HG02852 (cell line): ENCODE results near the gene SNAP29.
"Not testable (repeated sequence)": the region's sequence is repeated elsewhere in the genome, so short reads cannot be mapped to it uniquely, and the experiment has no call there.

ENCODE experiments used
- ATAC-seq: cut with Tn5 transposase; IDR thresholded peaks from one replicate; pipeline ENCODE4 v1.9.1; 2021; ENCODE audit warnings: mild to moderate bottlenecking, moderate library complexity; ENCODE audit not compliant: unreplicated experiment

Gene SNAP29

DNA sequence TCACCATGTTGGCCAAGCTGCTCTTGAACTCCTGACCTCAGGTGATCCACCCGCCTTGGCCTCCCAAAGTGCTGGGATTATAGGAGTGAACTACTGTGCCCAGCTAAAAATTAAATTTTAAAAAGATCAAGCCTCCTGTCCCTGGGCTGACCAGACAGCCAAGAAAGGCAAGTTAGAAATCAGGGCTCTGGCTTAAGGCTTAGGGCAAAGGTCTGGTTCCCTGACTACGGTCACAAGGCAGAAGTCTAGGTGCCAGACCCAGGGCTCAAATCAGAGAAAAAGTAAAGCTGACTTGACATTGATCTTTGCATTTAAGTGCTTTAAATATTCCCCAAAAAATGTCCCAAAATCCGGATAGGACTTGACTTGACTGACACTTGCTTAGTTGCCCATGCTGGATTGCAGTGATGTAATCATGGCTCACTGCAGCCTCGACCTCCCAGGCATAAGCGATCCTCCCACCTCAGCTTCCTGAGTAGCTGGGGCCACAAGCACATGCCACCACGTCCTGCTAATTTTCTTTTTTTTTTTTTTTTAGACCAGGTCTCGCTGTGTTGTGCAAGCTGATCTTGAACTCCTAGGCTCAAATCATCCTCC, 41.1 kb downstream of the SNAP29 start:
- no peak for ATAC-seq

DNA sequence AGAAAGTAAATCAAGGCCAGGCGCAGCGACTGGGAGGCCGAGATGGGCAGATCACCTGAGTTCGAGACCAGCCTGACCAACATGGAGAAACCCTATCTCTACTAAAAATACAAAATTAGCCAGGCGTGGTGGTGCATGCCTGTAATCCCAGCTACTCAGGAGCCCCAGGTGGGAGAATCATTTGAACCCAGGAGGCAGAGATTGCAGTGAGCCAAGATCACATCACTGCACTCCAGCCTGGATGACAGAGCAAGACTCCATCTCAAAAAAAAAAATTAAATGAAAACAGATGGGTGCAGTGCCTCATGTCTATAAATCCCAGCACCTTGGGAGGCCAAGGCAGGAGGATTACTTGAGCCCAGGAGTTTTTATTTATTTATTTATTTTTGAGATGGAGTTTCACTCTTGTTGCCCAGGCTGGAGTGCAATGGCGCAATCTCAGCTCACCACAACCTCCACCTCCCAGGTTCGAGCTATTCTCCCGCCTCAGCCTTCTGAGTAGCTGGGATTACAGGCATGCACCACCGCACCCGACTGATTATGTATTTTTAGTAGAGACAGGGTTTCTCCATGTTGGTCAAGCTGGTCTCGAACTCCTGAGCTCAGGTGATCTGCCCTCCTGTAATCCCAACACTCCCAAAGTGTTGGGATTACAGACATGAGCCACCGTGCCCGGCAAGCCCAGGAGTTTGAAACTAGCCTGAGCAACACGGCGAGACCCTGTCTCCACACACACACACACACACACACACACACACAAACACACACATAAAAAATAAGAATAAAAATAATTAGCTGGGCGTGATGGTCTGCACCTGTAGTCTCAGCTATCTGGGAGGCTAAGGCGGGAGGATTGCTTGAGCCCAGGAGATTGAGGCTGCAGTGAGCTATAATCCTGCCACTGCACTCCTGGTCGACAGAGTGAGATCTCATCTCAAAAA, 42.6 kb downstream of the SNAP29 start:
- not testable (repeated sequence) for ATAC-seq

DNA sequence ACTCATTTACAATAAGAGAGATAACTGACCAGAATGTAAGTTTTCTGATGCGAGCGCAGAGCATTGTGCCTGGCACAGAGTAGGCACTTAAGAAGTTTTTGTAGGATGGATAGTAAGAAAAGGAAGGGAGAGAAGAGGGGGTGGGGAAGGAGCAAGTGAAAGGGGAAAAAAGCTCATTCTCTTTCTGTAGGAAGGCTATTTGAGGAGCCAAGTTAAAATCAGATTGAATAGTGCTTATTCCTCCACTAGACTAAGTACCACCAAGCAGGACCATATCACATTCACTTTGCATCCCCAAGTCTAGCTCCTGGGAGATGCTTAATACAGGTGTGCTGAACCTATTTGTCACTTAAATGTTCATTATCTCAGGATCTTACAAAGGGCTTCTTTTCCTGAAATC, 44.3 kb downstream of the SNAP29 start:
- ATAC-seq: no peak

DNA sequence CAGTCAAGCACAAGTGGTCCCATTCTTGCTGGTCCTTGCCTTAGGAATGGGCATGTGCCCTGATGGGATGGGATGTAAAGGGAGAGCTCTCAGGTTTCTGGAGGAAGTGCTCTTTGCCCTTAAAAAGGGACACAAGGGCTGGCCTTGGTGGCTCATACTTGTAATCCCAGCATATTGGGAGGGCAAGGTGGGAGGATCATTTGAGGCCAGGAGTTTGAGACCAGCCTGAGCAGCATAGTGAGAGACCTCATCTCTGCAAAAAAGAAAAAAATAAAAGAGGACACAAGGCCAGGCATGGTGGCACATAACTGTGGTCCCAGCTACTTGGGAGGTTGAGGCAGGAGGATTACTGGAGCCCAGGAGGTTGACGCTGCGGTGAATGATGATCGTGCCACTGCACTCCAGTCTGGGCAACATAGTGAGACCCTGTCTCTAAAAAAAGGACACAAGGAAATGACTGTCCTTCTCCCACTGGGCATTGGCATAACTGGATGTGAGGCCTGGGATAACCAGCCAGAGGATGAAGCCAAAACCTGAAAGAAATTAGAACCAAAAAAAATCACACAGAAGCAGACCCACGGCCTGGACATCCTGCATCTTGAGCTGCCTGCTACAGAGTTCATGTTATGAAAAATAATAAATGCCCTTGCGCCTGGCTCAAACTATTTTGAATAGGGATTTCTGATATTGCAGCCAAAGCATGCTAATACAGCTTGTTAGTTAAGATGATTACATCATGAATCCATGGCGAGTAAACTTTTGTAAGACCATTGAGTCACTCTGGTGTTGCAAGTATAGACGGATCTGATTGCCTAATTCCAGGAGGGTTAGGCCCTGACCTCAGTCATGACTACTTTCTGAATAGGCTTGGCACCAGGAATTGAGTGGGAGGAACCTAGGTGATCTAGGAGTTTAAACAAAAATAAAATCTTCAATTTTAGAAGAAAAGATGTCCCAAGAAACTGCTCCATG, 45.5 kb downstream of the SNAP29 start:
- no peak for ATAC-seq

DNA sequence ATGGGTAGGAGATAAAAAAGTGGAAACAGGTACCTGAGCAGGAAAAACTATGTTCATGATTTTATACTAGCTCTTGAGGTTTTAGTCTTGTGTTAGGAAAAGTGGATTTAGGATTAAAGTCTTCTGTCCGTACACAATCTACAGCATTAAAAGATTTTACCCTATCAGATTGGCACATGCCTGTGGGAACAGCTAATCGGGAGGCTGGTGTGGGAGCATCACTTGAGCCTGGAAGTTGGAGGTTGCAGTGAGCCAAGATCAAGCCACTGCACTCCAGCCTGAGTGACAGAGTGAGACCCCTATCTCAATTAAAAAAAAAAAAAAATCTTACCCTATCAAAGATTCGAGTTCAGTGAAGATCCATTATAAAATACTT, 46.2 kb downstream of the SNAP29 start:
- ATAC-seq: no peak

DNA sequence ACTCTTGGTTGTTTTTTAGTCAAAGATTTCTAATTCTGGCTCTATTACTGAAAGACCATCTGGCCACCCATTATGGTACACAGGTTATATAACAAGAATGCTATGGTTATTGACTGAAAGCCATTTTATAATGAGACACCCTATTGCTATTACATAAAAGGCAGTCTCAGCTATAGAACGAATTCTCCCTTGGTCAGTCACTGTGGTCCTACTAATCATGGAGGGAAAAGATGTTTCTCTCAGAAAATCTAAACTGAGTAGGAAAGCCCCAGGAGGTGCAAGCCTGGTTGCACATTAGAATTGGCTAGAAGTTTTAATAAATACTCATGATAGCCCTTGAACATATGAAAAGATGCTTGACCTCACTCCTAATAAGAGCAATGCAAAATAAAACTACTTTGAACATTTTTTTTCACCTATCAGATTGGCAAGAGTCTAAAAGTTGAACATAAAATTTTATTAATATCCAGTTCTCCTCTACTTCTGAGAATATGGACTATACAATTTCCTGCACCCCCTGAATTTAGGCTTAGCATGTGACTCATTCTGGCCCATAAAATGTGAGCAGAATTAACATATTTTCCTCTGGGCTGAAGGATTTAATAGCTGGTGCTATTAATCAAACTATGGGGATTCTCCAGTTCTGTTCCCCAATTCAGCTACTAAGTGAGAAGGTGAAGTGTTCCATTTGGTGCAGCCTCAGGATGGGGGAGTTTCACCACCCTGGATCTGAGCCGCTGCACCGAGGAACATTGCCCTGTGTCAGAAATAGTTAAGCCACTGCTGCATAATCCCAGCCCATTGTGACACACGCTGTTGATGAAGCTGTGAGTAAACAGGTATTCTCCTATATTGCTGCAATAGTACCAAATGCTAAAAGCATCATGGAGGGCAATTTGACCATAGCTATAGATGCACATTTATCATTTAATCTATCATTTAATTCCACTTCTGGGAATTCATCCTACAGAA, 46.9 kb downstream of the SNAP29 start:
- ATAC-seq: no peak

DNA sequence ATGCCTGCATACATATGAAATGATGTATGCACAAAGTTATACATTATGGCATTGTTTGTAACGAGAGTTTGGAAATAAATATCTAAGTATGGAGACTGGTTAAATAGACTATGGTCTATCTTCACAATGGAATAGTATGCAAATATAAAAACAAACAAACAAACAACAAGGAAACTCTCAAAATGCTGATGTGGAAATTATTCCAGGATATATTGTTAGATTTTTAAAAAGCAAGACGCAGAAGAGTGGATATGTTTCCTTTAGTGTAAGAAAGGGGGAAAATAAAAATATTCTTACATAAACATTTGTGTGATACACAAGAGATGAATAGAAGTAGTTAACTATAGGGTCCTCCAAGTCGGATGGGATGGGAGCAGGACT, 47.6 kb downstream of the SNAP29 start:
- no peak for ATAC-seq

DNA sequence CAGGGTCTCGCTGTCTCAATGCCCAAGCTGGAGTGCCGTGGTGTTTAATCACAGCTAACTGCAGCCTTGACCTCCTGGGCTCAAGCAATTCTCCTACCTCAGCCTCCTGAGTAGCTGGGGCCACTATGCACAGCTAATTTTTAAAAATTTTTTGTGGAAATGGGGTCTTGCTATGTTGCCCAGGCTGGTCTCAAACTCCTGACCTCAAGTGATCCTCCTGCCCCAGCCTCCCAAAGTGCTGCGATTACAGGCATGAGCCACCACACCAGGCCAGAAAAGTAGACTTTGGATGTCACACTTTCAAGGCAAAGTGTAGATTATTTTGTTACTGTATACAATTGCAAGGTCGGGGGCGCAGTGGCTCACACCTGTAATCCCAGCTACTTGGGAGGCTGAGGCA, 49.9 kb downstream of the SNAP29 start:
- ATAC-seq: not testable (repeated sequence)

DNA sequence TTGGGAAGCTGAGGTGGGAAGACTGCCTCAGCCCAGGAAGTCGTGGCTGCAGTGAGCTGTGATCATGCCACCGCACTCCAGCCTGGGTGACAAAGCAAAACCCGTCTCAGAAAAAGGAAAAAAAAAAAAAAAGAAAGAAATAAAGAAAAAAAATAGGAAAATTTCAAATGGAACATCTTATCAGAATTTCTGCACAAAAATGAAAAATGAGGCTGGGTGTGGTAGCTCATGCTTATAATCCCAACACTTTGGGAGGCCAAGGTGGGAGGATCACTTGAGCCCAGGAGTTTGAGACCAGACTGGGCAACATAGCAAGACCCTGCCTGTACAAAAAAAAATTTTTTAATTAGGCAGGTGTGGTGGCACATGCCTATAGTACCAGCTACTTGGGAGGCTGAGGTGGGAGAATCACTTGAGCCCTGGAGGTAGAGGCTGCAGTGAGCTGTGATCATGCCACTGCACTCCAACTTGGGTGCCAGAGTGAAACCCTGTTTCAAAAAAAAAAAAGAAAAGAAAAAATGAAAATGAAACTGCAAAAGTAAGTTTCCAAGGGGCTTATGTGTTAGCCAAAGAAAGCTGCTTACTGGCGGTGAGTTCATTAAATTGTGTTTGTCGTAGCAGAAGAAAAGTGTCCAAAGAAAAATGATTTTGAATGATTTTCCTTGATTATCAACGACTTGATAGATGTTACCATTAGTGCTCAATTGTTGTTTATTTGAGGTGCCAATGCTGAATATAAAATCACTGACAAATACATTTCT, 50.9 kb downstream of the SNAP29 start:
- no peak for ATAC-seq

DNA sequence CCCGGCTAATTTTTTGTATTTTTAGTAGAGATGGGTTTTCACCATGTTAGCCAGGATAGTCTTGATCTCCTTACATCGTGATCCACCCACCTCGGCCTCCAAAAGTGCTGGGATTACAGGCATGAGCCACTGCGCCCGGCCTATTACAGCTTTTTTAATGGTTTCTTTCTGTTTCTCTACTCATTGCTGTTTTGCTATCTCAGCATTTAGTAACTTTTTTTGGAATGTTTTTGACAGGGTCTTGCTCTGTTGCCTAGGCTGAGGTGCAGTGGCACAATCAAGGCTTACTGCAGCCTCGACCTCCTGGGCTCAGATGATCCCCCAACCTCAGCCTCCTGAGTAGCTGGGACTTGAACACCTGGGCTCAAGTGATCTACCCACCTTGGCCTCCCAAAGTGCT, 53.7 kb downstream of the SNAP29 start:
- no peak for ATAC-seq

DNA sequence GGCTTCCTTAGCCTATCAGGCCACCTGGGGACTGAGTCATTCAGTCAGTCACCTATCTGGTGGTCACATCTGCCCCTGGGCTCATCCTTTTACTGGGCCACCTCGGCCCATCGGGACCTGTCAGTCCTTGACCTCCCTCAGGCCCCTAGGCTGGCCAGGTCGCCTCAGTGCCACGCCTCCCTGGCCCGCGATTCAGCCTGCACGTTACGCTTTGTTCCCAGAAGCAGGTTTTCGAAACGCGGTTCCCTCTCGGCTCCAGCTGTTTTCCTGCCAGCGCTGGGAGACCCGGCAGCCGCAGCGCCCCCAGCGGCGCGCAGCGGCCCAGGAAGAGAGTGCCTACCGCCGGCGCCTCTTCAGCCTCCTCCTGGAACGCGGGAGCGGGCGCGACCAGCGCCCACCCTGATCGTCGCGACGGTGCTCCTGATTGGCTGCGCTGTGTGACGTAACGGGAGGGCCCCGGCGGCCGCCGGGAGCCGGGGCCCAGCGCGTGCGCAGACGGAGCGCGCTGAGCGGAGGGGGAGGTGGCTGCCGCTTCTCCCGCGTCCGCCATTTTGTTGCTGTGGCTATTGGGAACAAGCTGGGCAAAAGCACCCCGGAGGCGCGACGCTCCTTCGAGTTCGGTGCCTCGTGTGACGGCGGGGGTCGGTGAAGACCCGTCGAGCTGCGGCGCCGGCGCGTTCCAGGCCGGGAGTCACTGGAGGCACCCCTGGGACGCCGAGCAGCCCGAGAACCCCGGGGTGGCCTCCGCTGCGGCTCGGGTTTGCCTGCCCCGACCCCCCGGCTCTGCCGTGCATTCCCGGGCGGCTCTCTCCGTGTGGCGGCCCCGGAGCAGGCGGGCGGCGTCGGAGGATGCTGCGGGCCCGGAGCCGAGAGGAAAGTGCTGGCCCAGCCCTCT, 58.4 kb downstream of the SNAP29 start, which contains the start of gene CRKL:
CRKL (plus strand) TSS at position 492 of the 895 bp plus-strand sequence. CDS start 528 bp downstream, outside the sequence.
- peak; percentile 86 for ATAC-seq

DNA sequence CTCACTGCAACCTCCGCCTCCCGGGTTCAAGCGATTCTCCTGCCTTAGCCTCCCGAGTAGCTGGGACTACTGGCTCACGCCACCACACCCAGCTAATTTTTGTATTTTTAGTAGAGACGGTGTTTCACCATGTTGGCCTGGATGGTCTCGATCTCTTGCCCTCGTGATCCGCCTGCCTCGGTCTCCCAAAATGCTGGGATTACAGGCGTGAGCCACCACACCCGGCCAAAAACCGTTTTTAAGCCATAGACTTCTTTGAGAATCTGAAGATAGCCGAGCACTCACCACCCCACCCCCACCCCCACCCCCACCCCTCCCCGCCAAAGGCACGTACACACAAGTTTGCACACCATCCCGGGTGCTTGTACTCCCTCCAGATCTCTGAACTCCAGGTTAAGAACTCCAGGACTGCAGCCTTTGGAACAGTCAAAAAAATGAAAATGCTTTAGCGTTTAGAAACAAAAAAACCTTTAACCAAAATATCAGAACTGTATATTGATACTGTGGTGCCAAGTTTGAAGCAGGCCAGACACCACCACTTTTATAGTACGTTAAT, 59.9 kb downstream of the SNAP29 start:
- no peak for ATAC-seq

DNA sequence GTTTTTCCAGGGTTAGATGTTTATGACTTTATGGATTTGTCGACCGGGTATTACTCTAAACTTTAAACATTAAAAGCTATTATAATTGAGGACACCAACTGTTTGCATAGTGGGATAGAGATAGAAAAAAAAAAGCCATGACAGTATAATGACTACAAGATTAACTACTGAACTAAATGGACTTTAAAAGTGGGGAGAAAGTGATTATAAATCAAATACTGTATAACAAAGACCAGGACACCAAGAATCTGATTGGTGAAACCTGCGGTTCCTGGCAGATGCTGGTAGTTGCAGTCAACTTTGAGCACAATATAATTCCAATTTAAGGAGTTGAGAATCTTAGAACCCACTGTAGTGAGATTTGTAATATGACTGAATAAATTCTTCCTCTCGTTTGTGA, 60.9 kb downstream of the SNAP29 start:
- no peak for ATAC-seq

DNA sequence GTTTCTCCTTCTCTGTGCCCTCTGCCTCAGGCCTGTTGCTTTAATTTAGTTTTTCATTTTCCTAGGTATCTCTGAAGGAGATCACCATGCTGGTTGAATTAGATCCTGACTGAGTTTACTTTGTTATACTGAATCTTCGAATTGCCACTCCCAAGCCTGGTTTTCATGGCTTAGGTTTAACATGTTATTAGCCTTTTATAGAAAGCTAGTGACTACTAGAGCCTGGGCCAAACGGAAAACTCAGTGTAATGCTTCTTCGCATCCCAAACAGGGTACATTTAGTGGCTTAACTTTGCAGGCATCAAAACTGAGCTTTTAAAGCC, 62.0 kb downstream of the SNAP29 start:
- ATAC-seq: no peak

DNA sequence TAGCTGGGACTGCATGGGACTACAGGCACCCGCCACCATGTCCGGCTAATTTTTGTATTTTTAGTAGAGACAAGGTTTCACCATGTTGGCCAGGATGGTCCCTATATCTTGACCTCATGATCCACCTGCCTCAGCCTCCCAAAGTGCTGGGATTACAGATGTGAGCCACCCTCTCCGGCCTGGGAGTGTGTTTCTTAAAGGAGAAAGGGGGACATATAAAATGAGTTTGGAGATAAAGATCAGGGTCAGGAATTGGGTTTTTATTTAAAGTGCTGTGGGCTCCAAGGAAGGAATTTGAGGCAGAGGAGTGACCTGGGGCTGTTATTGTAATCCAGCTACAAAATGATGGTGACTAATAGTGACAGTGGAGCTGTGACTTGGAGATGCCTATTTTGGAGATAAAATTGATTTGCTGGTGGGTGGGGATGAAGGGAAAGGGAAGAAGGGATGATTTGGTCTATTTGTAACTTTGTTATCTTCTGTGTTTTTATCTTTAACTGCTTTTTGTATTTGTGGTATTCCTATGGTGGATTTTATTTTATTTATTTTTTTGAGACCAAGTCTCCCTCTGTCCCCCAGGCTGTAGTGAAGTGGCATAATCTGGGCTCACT, 63.4 kb downstream of the SNAP29 start:
- no peak for ATAC-seq

DNA sequence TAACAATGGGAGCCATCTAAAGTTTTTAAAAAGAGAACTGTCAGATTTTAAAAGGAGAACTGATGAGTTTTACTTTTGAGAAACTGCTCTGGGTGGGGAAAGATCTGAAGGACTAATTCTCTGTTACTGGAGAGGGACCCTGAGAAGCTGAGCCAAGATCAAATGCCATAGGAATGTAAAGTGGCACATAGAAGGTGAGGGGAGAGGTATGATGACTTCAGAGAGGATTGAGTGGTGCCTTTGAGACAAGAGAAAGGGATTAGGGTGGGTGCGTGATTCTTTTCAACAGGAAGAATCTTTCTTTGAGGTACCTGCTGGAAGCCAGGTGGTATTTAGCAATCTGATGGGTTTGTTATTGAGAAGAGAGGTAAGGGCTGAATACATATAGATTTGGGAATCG, 67.4 kb downstream of the SNAP29 start:
- no peak for ATAC-seq

DNA sequence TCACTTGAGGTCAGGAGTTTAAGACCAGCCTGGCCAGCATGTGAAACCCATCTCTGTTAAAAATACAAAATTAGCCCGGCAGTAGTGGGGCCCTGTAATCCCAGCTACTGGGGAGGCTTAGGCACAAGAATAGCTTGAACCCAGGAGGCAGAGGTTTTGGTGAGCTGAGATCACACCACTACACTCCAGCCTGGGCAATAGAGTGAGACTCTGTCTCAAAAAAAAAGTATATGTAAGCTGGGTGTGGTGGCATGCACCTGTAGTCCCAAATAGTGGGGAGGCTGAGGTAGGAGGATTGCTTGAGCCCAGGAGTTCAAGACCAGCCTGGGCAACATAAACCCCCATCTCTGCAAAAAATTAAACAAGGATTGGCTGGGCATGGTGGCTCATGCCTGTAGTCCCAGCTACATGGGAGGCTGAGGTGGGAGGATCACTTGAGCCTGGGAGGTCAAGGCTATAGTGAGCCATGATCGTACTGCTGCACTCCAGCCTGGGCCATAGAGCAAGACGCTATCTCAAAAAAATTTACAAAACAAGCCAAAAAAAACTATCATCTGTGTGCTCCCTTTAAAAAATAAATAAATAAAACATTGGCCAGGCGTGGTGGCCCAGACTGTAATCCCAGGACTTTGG, 69.2 kb downstream of the SNAP29 start:
- ATAC-seq: no peak
